Astrocyte (in vitro differentiated cells and primary cell): Measurements from ENCODE around the gene CAPS.

Experiments
- CTCF ChIP-seq: IDR thresholded peaks from 2 replicates; pipeline ENCODE4 v1.5.1; 2011; ENCODE audit warnings: low read depth, mild to moderate bottlenecking, inconsistent platforms, low read length, moderate library complexity; ENCODE audit not compliant: insufficient read depth
- EZH2 ChIP-seq: IDR thresholded peaks from 2 replicates; pipeline ENCODE4 v1.6.1; 2012; ENCODE audit warnings: mild to moderate bottlenecking, low read length, inconsistent platforms; ENCODE audit not compliant: insufficient read depth

GRCh38 chr19:5943045-5943444 lies 29.0 kb downstream of the CAPS start:
- TF ChIP-seq CTCF: no peak
- no peak for TF ChIP-seq EZH2
